ENCODE data around the gene ELL.

DNA sequence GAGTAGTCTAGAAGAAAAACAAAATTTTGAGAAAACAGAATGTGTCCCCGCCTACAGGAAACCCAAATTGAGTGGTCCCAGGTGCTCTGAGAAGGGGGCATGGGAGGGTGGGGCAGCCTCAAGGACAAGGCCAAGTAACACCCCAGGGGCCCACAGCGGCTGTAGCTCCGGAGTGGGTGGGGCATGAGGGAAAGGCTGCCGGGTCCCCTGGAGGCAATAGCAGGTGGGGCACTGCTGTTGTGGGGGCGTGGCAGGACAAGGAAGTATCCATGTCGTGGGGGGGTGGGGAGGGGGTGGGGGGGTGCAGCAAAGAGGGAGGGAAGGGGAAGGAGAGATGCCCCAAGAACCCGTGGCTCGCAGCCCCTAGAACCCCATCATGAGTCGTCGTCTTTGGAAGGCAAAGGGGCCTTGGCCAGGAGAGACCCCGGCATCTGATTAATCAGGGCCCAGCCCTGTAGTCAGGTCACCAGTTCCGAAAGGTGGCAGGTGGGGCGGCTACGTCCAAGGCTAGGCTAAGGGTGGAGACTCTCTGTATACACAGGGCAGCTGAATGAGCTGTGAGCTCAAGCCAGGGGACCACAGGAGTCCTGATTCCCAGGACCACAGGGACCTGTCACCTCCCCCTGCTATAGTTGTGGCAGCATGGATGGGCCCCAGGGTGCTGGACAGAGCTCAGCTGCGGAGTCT is 76.5 kb downstream of the ELL start:
- TF ChIP-seq CTCF (IDR thresholded peaks at IDR 0.05; ENCODE audit: poor library complexity, severe bottlenecking) (no peak), POLR2AphosphoS5 (IDR thresholded peaks at IDR 0.05) (no peak)
